GM19328 (cell line): ENCODE measurements around the gene NKAIN4.

Experiments
- ATAC-seq: cut with Tn5 transposase; IDR thresholded peaks from one replicate; pipeline ENCODE4 v1.9.1; 2021; ENCODE audit warnings: mild to moderate bottlenecking, moderate library complexity; ENCODE audit not compliant: unreplicated experiment

NKAIN4 gene

GRCh38 chr20:63198606-63199005, 55.7 kb downstream of the NKAIN4 start:
- no peak for ATAC-seq

GRCh38 chr20:63196768-63197470, 57.3 kb downstream of the NKAIN4 start:
- no peak for ATAC-seq

GRCh38 chr20:63194797-63195173, 59.5 kb downstream of the NKAIN4 start:
- ATAC-seq = no peak

- ATAC-seq = no peak
These were observed 60.1 kb downstream of the NKAIN4 start for GRCh38 chr20:63194007-63194796.

GRCh38 chr20:63192721-63193120, 61.5 kb downstream of the NKAIN4 start:
- ATAC-seq = no peak

GRCh38 chr20:63191400-63191799, 62.9 kb downstream of the NKAIN4 start:
- no peak for ATAC-seq

GRCh38 chr20:63190828-63191227, 63.4 kb downstream of the NKAIN4 start:
- ATAC-seq = no peak
